ENCODE measurements around the gene SKOR1. TPM values are rescaled to one million over a fixed set of nuclear protein-coding genes. Genes with fewer than 3 reads are reported as not detected.

SKOR1 gene
- total and polyA plus RNA-seq, 2 of the 13 experiments (the other 11 are each of a cell fraction or from before 2014, with no cell fraction given), result 0.09 to 0.11 TPM

GRCh38 chr15:67863442-67863987 is 38.2 kb downstream of the SKOR1 start (continued):
- TF ChIP-seq FUBP1 (CRISPR knock-in tag; IDR thresholded peaks at IDR 0.05; ENCODE audit: borderline replicate concordance), result no peak
- peak; percentile 88; the same call in 1 of the 2 replicates for TF ChIP-seq ZSCAN12 (CRISPR knock-in tag; IDR thresholded peaks at IDR 0.05)
- TF ChIP-seq CEBPG (CRISPR knock-in tag; IDR thresholded peaks at IDR 0.05), result peak; percentile 28; the same call in 1 of the 2 replicates
- TF ChIP-seq, protein P1, sequence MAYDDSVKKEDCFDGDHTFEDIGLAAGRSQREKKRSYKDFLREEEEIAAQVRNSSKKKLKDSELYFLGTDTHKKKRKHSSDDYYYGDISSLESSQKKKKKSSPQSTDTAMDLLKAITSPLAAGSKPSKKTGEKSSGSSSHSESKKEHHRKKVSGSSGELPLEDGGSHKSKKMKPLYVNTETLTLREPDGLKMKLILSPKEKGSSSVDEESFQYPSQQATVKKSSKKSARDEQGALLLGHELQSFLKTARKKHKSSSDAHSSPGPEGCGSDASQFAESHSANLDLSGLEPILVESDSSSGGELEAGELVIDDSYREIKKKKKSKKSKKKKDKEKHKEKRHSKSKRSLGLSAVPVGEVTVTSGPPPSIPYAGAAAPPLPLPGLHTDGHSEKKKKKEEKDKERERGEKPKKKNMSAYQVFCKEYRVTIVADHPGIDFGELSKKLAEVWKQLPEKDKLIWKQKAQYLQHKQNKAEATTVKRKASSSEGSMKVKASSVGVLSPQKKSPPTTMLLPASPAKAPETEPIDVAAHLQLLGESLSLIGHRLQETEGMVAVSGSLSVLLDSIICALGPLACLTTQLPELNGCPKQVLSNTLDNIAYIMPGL (CRISPR knock-in tag; IDR thresholded peaks at IDR 0.05; ENCODE audit: borderline replicate concordance in 1 of 2, low read depth in 1 of 2), result peak; percentile 81 to 86; a peak in 3 of 4 replicates
- no peak for TF ChIP-seq SP4 (CRISPR knock-in tag; IDR thresholded peaks at IDR 0.05)
- TF ChIP-seq SIN3B (IDR thresholded peaks at IDR 0.05; ENCODE audit: low read length), result no peak
- TF ChIP-seq BRCA1 (CRISPR knock-in tag; IDR thresholded peaks at IDR 0.05), result peak; percentile 85; the same call in 1 of the 2 replicates
- peak; percentile 52; the same call in 1 of the 2 replicates for TF ChIP-seq KDM3A (CRISPR knock-in tag; IDR thresholded peaks at IDR 0.05; ENCODE audit: low read depth)
- TF ChIP-seq HNRNPLL (IDR thresholded peaks at IDR 0.05; ENCODE audit: low read depth, low read length, poor library complexity, severe bottlenecking), result peak; percentile 95
- peak; percentile 48; the same call in 1 of the 2 replicates for TF ChIP-seq SP5 (CRISPR knock-in tag; IDR thresholded peaks at IDR 0.05; ENCODE audit: borderline replicate concordance, low read depth)
- no peak for TF ChIP-seq GPBP1L1 (CRISPR knock-in tag; IDR thresholded peaks at IDR 0.05)
- peak; percentile 80; the same call in 1 of the 2 replicates for TF ChIP-seq PREB (CRISPR knock-in tag; IDR thresholded peaks at IDR 0.05)
- TF ChIP-seq ZHX1 (CRISPR knock-in tag; IDR thresholded peaks at IDR 0.05; ENCODE audit: low read depth), result peak; percentile 35; the same call in 1 of the 2 replicates
- no peak for TF ChIP-seq ELF4 (CRISPR knock-in tag; IDR thresholded peaks at IDR 0.05; ENCODE audit: borderline replicate concordance)
- no peak for TF ChIP-seq NR2C2 (CRISPR knock-in tag; IDR thresholded peaks at IDR 0.05; ENCODE audit: borderline replicate concordance)
- peak; percentile 39; the same call in 1 of the 2 replicates for TF ChIP-seq ZFP36L1 (CRISPR knock-in tag; IDR thresholded peaks at IDR 0.05)
- peak; percentile 74 for TF ChIP-seq ZNF768 (CRISPR knock-in tag; IDR thresholded peaks at IDR 0.05)
- TF ChIP-seq GATAD2A (CRISPR knock-in tag; IDR thresholded peaks at IDR 0.05), result peak; percentile 65; the same call in 1 of the 2 replicates
- TF ChIP-seq, protein P2, sequence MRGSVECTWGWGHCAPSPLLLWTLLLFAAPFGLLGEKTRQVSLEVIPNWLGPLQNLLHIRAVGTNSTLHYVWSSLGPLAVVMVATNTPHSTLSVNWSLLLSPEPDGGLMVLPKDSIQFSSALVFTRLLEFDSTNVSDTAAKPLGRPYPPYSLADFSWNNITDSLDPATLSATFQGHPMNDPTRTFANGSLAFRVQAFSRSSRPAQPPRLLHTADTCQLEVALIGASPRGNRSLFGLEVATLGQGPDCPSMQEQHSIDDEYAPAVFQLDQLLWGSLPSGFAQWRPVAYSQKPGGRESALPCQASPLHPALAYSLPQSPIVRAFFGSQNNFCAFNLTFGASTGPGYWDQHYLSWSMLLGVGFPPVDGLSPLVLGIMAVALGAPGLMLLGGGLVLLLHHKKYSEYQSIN (CRISPR knock-in tag; IDR thresholded peaks at IDR 0.05; ENCODE audit: borderline replicate concordance), result no peak

Measured in HepG2 (cell line).